ENCODE data around the gene LRP5. TPM values are rescaled to one million over a fixed set of nuclear protein-coding genes. Genes with fewer than 3 reads are reported as not detected.
"Not testable (repeated sequence)": the region's sequence is repeated elsewhere in the genome, so short reads cannot be mapped to it uniquely, and the experiment has no call there.

The LRP5 gene
- total and polyA plus RNA-seq, 12 donors: 10.7 to 277 (median 75.8) TPM

GRCh38 chr11:68282861-68283230 lies 29.5 kb upstream of the LRP5 start:
- WGBS, 4 donors: 90 to 92% (median 90%) methylated on average over 14 of the region's 14 CpGs
- intact Hi-C loops (cut with DNase I): no loop called here
- Histone ChIP-seq H3K4me1 (replicated peaks in 1 of 2) (no peaks in the 10 kb centered on the region), H3K36me3 (replicated peaks in 1 of 2) (no peaks in the 10 kb centered on the region), H3K4me3 (no peak overlapping the region), H3K27ac (no peak overlapping the region), H3K27me3 (no peaks in the 10 kb centered on the region), H3K9me3 (replicated peaks in 1 of 3) (no peaks in the 10 kb centered on the region)
- TF ChIP-seq POLR2A (IDR thresholded peaks at IDR 0.05) (no peak), CTCF (IDR thresholded peaks at IDR 0.05) (no peak)
- no peak for DNase-seq

- DNase-seq; H3K9me3 ChIP-seq (replicated peaks in 1 of 3); intact Hi-C loops (cut with DNase I); H3K4me1 ChIP-seq (replicated peaks in 1 of 2); H3K4me3 ChIP-seq; H3K27me3 ChIP-seq; H3K36me3 ChIP-seq (replicated peaks in 1 of 2); H3K27ac ChIP-seq: not testable (repeated sequence)
- 91 to 97% (median 95%) methylated on average over 3 of the region's 3 CpGs for WGBS, 4 donors
These were observed 27.8 kb upstream of the LRP5 start for GRCh38 chr11:68284588-68284987.

DNA sequence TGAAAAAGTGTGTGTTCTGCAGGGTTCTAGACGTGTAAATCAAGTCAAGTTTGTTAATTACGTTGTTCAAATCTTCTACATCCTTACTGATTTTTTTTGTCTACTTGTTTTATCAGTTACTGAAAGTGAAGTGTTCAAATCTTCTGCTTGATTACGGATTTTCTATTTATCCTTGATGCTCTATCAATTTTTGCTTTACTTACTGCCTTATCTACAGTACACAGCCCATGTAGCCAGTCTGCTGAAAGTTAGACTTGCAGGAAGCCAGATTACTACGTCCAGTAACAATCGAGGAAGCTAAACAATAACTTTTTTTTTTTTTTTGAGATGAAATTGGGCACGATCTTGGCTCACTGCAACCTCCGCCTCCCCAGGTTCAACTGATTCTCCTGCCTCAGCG lies 25.0 kb upstream of the LRP5 start:
- no peak for TF ChIP-seq CTCF (IDR thresholded peaks at IDR 0.05)
- H3K4me3 ChIP-seq: no peak overlapping the region
- intact Hi-C loops (cut with DNase I): no loop called here
- H3K9me3 ChIP-seq (replicated peaks in 1 of 3): no peaks in the 10 kb centered on the region
- DNase-seq: no peak
- no peaks in the 10 kb centered on the region for H3K27me3 ChIP-seq
- no peak overlapping the region for H3K27ac ChIP-seq
- H3K36me3 ChIP-seq (replicated peaks in 1 of 2): no peaks in the 10 kb centered on the region
- WGBS, 4 donors: 77 to 82% (median 80%) methylated on average over 8 of the region's 8 CpGs
- no peaks in the 10 kb centered on the region for H3K4me1 ChIP-seq (replicated peaks in 1 of 2)

DNA sequence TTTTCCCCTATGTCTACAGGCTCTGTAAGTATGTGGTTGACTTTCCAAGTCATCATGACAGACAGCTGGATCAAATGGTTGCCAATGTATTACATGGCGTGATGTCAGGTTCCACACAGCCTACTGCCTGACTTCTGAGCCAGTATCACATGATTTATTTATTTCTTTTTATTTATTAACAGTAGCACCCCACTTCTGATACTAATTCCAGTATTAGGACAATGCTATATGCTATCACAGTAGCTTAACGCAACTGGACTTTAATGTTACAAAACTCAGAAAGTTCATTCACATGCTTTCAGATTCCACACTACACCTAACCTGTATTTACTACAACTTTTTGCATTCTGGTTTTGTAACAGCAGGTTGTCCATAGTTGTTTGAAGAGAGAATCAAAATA lies 22.9 kb upstream of the LRP5 start:
- Histone ChIP-seq H3K4me3 (no peak overlapping the region), H3K9me3 (replicated peaks in 1 of 3) (no peaks in the 10 kb centered on the region), H3K27ac (no peak overlapping the region), H3K27me3 (no peaks in the 10 kb centered on the region), H3K4me1 (replicated peaks in 1 of 2) (peaks cover 0 to 10% of the 10 kb centered on the region in 2 donors), H3K36me3 (replicated peaks in 1 of 2) (no peaks in the 10 kb centered on the region)
- intact Hi-C loops (cut with DNase I): no loop called here
- TF ChIP-seq CTCF (IDR thresholded peaks at IDR 0.05): no peak
- no peak for TF ChIP-seq POLR2A (IDR thresholded peaks at IDR 0.05)
- 95 to 98% (median 97%) methylated on average over 2 of the region's 2 CpGs for WGBS, 4 donors
- DNase-seq: no peak

DNA sequence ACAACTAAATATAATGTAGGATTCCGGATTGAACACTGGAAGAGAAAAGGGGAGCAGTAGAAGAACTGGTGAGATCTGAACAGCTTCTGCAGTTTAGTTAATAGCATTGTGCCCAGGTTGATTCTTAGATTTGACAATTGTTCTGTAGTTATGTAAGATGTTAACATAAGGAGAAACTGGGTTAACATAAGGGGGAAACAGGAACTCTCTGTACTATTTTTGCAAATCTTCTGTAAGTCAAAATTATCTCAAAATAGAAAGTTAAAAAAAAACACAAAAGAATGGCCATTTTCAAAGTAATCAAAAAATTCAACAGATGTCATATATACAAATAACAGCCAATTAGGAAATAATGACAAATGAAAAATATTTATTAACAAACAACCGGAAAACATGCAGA lies 18.7 kb upstream of the LRP5 start:
- H3K4me1 ChIP-seq (replicated peaks in 1 of 2): peaks cover 0 to 10% of the 10 kb centered on the region in 2 donors
- no peak overlapping the region for H3K4me3 ChIP-seq
- TF ChIP-seq CTCF (IDR thresholded peaks at IDR 0.05): no peak
- no peak for TF ChIP-seq POLR2A (IDR thresholded peaks at IDR 0.05)
- 71 to 81% (median 75%) methylated on average over 2 of the region's 2 CpGs for WGBS, 4 donors
- no peaks in the 10 kb centered on the region for H3K27me3 ChIP-seq
- H3K36me3 ChIP-seq (replicated peaks in 1 of 2): no peaks in the 10 kb centered on the region
- H3K9me3 ChIP-seq (replicated peaks in 1 of 3): no peaks in the 10 kb centered on the region
- no peak overlapping the region for H3K27ac ChIP-seq
- no peak for DNase-seq
- intact Hi-C loops (cut with DNase I): no loop called here

Measured in adrenal gland (tissue), 12 donors.